ENCODE measurements around the gene ASIC4. TPM values are rescaled to one million over a fixed set of nuclear protein-coding genes. Genes with fewer than 3 reads are reported as not detected.

Gene ASIC4
- total and polyA plus RNA-seq, 9 of the 15 experiments (the other 6 are each of a cell fraction or from before 2014, with no cell fraction given) = 0.07 to 19.2 (median 4.8) TPM

DNA sequence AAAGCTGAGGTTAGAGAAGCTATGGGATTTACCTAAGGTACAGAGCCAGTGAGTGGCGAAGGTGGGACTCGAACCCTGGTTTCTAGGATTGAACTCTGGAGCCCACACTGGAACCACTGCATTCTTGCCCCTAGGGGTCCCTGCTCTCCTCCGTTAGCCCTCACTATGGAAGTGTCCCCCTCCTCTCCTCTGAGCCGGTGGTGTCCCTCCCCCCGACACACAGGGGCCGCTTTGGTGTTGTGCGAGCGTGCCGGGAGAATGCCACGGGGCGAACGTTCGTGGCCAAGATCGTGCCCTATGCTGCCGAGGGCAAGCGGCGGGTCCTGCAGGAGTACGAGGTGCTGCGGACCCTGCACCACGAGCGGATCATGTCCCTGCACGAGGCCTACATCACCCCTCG lies 24.1 kb upstream of the ASIC4 start:
- no peak overlapping the region; a peak in 1 of 4 replicates for H3K9ac ChIP-seq (ENCODE audit: insufficient read depth in 1 of 2, low read depth in 2 of 2, low read length in 2 of 2)
- no TSS peak for BruUV-seq (replicated peaks)
- no peak overlapping the region for H2AFZ ChIP-seq (ENCODE audit: low read depth, low read length)
- no peak for FAIRE-seq
- no peaks in the 10 kb centered on the region for H3K9me1 ChIP-seq (ENCODE audit: control insufficient read depth, insufficient read depth, low read length)
- WGBS (ENCODE audit: insufficient coverage, low coverage, missing lambda C conversion rate) = 80% methylated on average over 12 of the region's 23 CpGs
- no peak overlapping the region for H3K4me3 ChIP-seq
- peak; percentile 76 for TF ChIP-seq TEAD4 (IDR thresholded peaks at IDR 0.05; ENCODE audit: low read length)
- TF ChIP-seq TEAD4 (CRISPR knock-in tag; IDR thresholded peaks at IDR 0.05; ENCODE audit: borderline replicate concordance) = no peak
- TF ChIP-seq, protein P1, sequence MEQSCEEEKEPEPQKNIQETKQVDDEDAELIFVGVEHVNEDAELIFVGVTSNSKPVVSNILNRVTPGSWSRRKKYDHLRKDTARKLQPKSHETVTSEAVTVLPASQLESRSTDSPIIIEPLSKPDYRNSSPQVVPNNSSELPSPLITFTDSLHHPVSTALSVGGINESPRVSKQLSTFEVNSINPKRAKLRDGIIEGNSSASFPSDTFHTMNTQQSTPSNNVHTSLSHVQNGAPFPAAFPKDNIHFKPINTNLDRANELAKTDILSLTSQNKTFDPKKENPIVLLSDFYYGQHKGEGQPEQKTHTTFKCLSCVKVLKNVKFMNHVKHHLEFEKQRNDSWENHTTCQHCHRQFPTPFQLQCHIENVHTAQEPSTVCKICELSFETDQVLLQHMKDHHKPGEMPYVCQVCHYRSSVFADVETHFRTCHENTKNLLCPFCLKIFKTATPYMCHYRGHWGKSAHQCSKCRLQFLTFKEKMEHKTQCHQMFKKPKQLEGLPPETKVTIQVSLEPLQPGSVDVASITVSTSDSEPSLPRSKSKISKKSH (CRISPR knock-in tag; IDR thresholded peaks at IDR 0.05) = no peak
- peak in 1 of 2 experiments; percentile 98; a peak in 2 of 4 replicates for TF ChIP-seq TEAD1 (CRISPR knock-in tag; IDR thresholded peaks at IDR 0.05)
- TF ChIP-seq, protein P2, sequence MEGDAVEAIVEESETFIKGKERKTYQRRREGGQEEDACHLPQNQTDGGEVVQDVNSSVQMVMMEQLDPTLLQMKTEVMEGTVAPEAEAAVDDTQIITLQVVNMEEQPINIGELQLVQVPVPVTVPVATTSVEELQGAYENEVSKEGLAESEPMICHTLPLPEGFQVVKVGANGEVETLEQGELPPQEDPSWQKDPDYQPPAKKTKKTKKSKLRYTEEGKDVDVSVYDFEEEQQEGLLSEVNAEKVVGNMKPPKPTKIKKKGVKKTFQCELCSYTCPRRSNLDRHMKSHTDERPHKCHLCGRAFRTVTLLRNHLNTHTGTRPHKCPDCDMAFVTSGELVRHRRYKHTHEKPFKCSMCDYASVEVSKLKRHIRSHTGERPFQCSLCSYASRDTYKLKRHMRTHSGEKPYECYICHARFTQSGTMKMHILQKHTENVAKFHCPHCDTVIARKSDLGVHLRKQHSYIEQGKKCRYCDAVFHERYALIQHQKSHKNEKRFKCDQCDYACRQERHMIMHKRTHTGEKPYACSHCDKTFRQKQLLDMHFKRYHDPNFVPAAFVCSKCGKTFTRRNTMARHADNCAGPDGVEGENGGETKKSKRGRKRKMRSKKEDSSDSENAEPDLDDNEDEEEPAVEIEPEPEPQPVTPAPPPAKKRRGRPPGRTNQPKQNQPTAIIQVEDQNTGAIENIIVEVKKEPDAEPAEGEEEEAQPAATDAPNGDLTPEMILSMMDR (IDR thresholded peaks at IDR 0.05 in 2 of 3, conservative IDR thresholded peaks at IDR 0.05 in 1 of 3; ENCODE audit: insufficient read depth in 2 of 3, low read depth in 1 of 3, low read length in 3 of 3) = peak in 2 of 3 experiments; percentile 24 to 39; a peak in 1 of 6 replicates
- no peak for TF ChIP-seq NFIX (CRISPR knock-in tag; IDR thresholded peaks at IDR 0.05; ENCODE audit: low read depth)
- peak; percentile 83 for TF ChIP-seq TEAD2 (tag; IDR thresholded peaks at IDR 0.05)
- in situ Hi-C loops (cut with MboI) (loop anchor here (5.0 kb wide), 1 partner anchor 37 kb away; no protein-coding TSS in a partner anchor), intact Hi-C loops (cut with micrococcal nuclease) (no loop called here)
- H3K36me3 ChIP-seq (ENCODE audit: control insufficient read depth, insufficient read depth, low read length) = no peaks in the 10 kb centered on the region
- no peak overlapping the region for H3K27ac ChIP-seq (ENCODE audit: extremely low read depth, low read depth, low read length)
- H3K9me3 ChIP-seq (replicated peaks; ENCODE audit: control insufficient read depth, insufficient read depth, low read depth, low read length) = no peaks in the 10 kb centered on the region
- POLR2A ChIA-PET = no interaction called here
- 0 out of 3 replicates have a peak, but pooled peaks cover under 1% of the 10 kb centered on the region for H3K79me2 ChIP-seq (ENCODE audit: control insufficient read depth, insufficient read depth, low read length)
- H4K20me1 ChIP-seq (replicated peaks; ENCODE audit: control insufficient read depth, insufficient read depth, low read length) = no peaks in the 10 kb centered on the region
- H3K4me1 ChIP-seq (replicated peaks in 1 of 2; ENCODE audit: control insufficient read depth in 2 of 2, insufficient read depth in 2 of 2, low read length in 2 of 2) = peaks cover 11 to 46% of the 10 kb centered on the region in 2 experiments
- peak; percentile 65 for ATAC-seq
- H3K4me2 ChIP-seq (ENCODE audit: insufficient read depth, low read length) = no peak overlapping the region
- no peaks in the 10 kb centered on the region for H3K27me3 ChIP-seq (ENCODE audit: control insufficient read depth in 2 of 2, insufficient read depth in 2 of 2, low read length in 2 of 2)
- CTCF ChIA-PET (ENCODE audit: low intra/inter-chr PET ratio) = no interaction called here
- DNase-seq (ENCODE audit: extremely low read depth in 1 of 4, low spot score in 3 of 4) = peak in 2 of 4 experiments; percentile 24 to 41

All from K562 (cell line).